ENCODE data around the gene PPIL6.

The PPIL6 gene

DNA sequence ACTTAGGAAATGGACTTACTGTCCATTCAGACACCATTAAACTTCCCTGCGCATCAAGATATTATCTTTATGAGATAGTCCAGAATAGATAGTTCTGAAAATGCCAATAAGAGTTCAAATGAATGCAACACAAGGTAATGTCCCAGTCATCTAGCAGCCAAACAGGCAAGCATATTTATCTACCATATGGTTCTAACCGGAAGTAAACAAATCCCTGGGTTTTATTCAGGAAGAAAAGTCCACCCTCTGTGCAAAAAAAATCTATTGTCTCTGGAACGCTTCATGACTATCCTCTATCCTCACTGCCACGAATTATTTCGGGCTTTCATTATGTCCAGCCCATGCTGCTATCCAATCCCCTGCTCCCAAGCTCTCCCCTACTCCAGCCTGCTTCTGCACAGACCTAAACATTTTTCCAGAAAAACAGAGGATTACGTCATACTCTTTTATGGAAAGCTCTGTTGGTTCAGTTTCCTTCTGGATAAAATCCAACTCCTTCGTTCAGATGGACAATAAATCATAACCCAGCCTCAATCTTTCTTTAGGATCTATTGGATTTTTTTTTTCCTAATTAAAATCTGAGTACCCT is 11.4 kb downstream of the PPIL6 start:
- H3K27ac ChIP-seq = no peak overlapping the region
- no peak for DNase-seq (ENCODE audit: low spot score)
- TF ChIP-seq, protein P1, sequence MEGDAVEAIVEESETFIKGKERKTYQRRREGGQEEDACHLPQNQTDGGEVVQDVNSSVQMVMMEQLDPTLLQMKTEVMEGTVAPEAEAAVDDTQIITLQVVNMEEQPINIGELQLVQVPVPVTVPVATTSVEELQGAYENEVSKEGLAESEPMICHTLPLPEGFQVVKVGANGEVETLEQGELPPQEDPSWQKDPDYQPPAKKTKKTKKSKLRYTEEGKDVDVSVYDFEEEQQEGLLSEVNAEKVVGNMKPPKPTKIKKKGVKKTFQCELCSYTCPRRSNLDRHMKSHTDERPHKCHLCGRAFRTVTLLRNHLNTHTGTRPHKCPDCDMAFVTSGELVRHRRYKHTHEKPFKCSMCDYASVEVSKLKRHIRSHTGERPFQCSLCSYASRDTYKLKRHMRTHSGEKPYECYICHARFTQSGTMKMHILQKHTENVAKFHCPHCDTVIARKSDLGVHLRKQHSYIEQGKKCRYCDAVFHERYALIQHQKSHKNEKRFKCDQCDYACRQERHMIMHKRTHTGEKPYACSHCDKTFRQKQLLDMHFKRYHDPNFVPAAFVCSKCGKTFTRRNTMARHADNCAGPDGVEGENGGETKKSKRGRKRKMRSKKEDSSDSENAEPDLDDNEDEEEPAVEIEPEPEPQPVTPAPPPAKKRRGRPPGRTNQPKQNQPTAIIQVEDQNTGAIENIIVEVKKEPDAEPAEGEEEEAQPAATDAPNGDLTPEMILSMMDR (IDR thresholded peaks at IDR 0.05) = no peak
- H3K4me3 ChIP-seq = peak overlapping the region; percentile 13

GRCh38 chr6:109424946-109425345 is 15.5 kb downstream of the PPIL6 start:
- Histone ChIP-seq H3K27ac (no peak overlapping the region), H3K4me3 (no peak overlapping the region)
- TF ChIP-seq, protein P1 (IDR thresholded peaks at IDR 0.05) = no peak
- no peak for DNase-seq (ENCODE audit: low spot score)

DNA sequence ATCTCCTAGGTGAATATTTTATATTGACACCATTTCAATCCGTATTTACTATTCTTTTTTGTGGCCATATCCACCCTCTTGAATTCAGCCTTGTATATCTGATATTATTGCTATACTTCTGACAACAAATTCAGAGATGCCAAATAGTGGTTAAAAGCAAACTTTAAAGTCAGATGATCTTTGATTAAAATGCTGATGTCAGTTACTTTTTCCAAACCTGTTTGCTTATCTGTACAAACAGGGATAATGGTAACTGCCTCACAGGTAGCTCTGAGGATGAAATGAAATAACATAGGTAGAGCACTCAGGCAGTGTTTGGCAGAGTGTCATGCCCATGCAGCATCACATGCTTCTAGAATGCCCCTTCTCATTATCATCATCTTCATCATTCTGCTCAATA is 19.2 kb downstream of the PPIL6 start:
- no peak overlapping the region for H3K27ac ChIP-seq
- no peak for DNase-seq (ENCODE audit: low spot score)
- TF ChIP-seq, protein P1 (IDR thresholded peaks at IDR 0.05) = no peak
- H3K4me3 ChIP-seq = no peak overlapping the region

GRCh38 chr6:109420751-109421150 is 19.7 kb downstream of the PPIL6 start:
- TF ChIP-seq, protein P1 (IDR thresholded peaks at IDR 0.05) = no peak
- DNase-seq (ENCODE audit: low spot score) = no peak
- Histone ChIP-seq H3K27ac (no peak overlapping the region), H3K4me3 (no peak overlapping the region)

DNA sequence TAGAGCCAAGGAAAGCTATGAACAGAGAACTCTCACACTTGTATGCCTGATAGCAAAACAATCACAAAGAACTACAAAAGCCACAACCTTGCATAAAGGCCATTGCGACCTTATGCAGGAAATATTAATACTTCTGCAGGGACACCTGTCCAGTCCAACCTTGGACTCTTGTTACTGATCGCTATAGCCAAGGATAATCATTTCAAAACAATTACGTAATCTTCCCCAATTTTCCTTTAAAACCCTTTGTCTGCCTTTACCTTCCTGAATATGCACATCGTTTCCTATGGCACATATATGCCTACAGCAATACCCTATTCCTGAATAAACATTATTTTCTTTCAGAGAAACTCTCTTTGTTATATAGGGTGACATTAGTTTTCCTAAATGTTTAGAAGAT is 22.8 kb downstream of the PPIL6 start:
- no peak for DNase-seq (ENCODE audit: low spot score)
- no peak overlapping the region for H3K27ac ChIP-seq
- TF ChIP-seq, protein P1 (IDR thresholded peaks at IDR 0.05) = no peak

GRCh38 chr6:109411034-109411433 is 29.4 kb downstream of the PPIL6 start:
- TF ChIP-seq, protein P1 (IDR thresholded peaks at IDR 0.05) = no peak
- no peak for DNase-seq (ENCODE audit: low spot score)
- Histone ChIP-seq H3K27ac (no peak overlapping the region), H3K4me3 (no peak overlapping the region)

More for the DNA sequence above, 22.8 kb downstream of the PPIL6 start:
- no peak overlapping the region for H3K4me3 ChIP-seq

DNA sequence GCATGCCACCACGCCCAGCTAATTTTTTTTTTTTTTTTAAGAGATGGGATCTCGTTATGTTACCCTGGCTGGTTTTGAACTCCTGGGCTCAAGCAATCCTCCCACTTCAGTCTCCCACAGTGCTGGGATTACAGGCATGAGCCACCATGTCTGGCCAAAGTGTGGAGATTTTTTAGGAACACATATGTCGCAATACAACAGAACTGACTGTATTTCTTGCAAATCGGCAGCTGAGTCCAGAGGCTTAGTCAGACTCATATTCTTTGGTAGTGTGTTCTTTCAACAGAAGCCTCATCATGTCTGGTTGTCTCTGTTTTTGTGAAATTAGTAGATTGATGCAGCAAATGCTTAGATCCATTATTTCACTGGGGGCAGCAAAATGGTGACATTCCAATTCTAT is 34.2 kb downstream of the PPIL6 start:
- no peak for DNase-seq (ENCODE audit: low spot score)
- no peak overlapping the region for H3K27ac ChIP-seq
- H3K4me3 ChIP-seq = no peak overlapping the region
- TF ChIP-seq, protein P1 (IDR thresholded peaks at IDR 0.05) = no peak
